Caco-2 (cell line): ENCODE data around the gene CEP192. TPM values are rescaled to one million over a fixed set of nuclear protein-coding genes. Genes with fewer than 3 reads are reported as not detected.

Experiments
- BruUV-seq: library from RNA; stranded (reverse); fragments of 400-500 nt; replicated peaks from 2 replicates; lab custom pipeline; 2021; lab: Mats Ljungman, UMichigan
- CTCF ChIA-PET: fragments of 300-600 bp; sonication (Branson Sonifier 250); formaldehyde crosslinking; loops from one replicate; lab custom pipeline; 2022; ENCODE audit warnings: antibody characterized with exemption; lab: Charles Lee
- POLR2A ChIA-PET: fragments of 300-600 bp; sonication (Branson Sonifier 250); formaldehyde crosslinking; loops from one replicate; lab custom pipeline; 2022; ENCODE audit warnings: antibody characterized with exemption; lab: Charles Lee
- DNase-seq, 2 experiments: peaks; one replicate each; pipeline versions ENCODE4 v3.0.0 to v3.0.0-alpha.2; 2020 to 2022
- H3K27me3 ChIP-seq: replicated peaks from 2 replicates; pipeline ENCODE4 v1.6.0; 2011; ENCODE audit warnings: low read length; ENCODE audit not compliant: control insufficient read depth, insufficient read depth
- H3K36me3 ChIP-seq: 2 replicates; pipeline ENCODE4 v1.5.1; 2011; ENCODE audit warnings: low read length; ENCODE audit not compliant: control insufficient read depth, insufficient read depth
- H3K4me1 ChIP-seq: fragments of 250-450 bp; sonication (Bioruptor Pico); 2 replicates; pipeline ENCODE4 v1.5.1; 2020; ENCODE audit warnings: mild to moderate bottlenecking
- H3K4me3 ChIP-seq: 2 replicates; pipeline ENCODE4 v1.5.1; 2011; ENCODE audit warnings: low read depth, mild to moderate bottlenecking, control low read depth, low read length
- H3K9me3 ChIP-seq: fragments of 250-450 bp; sonication (Bioruptor Pico); 2 replicates; pipeline ENCODE4 v1.5.1; 2020; ENCODE audit warnings: mild to moderate bottlenecking, moderate library complexity
- H3K27ac Mint-ChIP-seq: one replicate; pipeline ENCODE4 v1.8.0; 2022; ENCODE audit warnings: mixed read lengths; ENCODE audit not compliant: unreplicated experiment
- H3K27me3 Mint-ChIP-seq: one replicate; pipeline ENCODE4 v1.8.0; 2022; ENCODE audit warnings: mixed read lengths; ENCODE audit not compliant: insufficient read depth, unreplicated experiment
- H3K36me3 Mint-ChIP-seq: one replicate; pipeline ENCODE4 v1.8.0; 2022; ENCODE audit warnings: mild to moderate bottlenecking, mixed read lengths; ENCODE audit not compliant: insufficient read depth, unreplicated experiment
- H3K4me1 Mint-ChIP-seq: one replicate; pipeline ENCODE4 v1.8.0; 2022; ENCODE audit warnings: low read depth, mixed read lengths; ENCODE audit not compliant: unreplicated experiment
- H3K4me3 Mint-ChIP-seq: one replicate; pipeline ENCODE4 v1.8.0; 2022; ENCODE audit warnings: mild to moderate bottlenecking, moderate library complexity, mixed read lengths; ENCODE audit not compliant: unreplicated experiment
- H3K9me3 Mint-ChIP-seq: one replicate; pipeline ENCODE4 v1.8.0; 2022; ENCODE audit warnings: mixed read lengths; ENCODE audit not compliant: unreplicated experiment
- intact Hi-C: fragments of 100-400 bp; cut with micrococcal nuclease; formaldehyde crosslinking; loops from one replicate; pipeline ENCODE4 v1.10.0; 2022; ENCODE audit not compliant: unreplicated experiment
- total RNA-seq: library from RNA; stranded (reverse); gene quantifications from 2 replicates; pipeline ENCODE4 v1.2.3, GENCODE V29; 2022
- TF ChIP-seq, protein P1 (sequence below), 2 experiments: fragments of 200-600 bp in 1 of 2; IDR thresholded peaks; 1 replicate in 1 of 2; 2 replicates in 1 of 2; pipeline versions ENCODE4 v1.5.1 to v1.8.0; 2011 to 2022; ENCODE audit warnings: antibody characterized with exemption in 1 of 2, control low read depth in 1 of 2, inconsistent platforms in 1 of 2, low read depth in 1 of 2, low read length in 1 of 2, mild to moderate bottlenecking in 1 of 2, moderate library complexity in 1 of 2; ENCODE audit not compliant: insufficient read depth in 1 of 2, severe bottlenecking in 1 of 2, unreplicated experiment in 1 of 2

Gene CEP192
- total RNA-seq, 1 experiment from 2014 or later = 33.5 TPM

DNA sequence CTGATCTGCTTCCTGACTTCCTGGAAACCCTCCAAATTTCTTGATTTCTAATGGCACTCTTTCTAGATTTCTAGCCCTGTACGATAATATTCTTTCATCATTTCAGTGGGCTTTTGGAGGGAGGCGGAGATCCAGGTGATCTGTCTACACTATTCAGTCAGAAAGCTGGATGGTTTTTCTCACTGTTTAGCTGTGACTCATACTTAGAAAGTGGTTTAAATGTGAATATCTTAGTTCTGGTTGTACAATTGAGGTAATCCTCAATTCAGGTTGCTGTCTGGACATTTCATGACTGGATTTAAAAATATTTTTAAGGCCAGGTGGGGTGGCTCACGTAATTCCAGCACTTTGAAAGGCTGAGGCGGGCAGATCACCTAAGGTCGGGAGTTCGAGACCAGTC, 22.5 kb upstream of the CEP192 start:
- CTCF ChIA-PET = interaction anchor here (0.7 kb wide), 1 partner anchor 107 kb away, joined by 9 read pairs; no protein-coding TSS in a partner anchor
- no peaks in the 10 kb centered on the region for H3K4me1 Mint-ChIP-seq
- no peaks in the 10 kb centered on the region for H3K27me3 Mint-ChIP-seq
- TF ChIP-seq, protein P1, sequence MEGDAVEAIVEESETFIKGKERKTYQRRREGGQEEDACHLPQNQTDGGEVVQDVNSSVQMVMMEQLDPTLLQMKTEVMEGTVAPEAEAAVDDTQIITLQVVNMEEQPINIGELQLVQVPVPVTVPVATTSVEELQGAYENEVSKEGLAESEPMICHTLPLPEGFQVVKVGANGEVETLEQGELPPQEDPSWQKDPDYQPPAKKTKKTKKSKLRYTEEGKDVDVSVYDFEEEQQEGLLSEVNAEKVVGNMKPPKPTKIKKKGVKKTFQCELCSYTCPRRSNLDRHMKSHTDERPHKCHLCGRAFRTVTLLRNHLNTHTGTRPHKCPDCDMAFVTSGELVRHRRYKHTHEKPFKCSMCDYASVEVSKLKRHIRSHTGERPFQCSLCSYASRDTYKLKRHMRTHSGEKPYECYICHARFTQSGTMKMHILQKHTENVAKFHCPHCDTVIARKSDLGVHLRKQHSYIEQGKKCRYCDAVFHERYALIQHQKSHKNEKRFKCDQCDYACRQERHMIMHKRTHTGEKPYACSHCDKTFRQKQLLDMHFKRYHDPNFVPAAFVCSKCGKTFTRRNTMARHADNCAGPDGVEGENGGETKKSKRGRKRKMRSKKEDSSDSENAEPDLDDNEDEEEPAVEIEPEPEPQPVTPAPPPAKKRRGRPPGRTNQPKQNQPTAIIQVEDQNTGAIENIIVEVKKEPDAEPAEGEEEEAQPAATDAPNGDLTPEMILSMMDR (IDR thresholded peaks at IDR 0.05; ENCODE audit: insufficient read depth in 1 of 2, low read depth in 1 of 2, low read length in 1 of 2, severe bottlenecking in 1 of 2, unreplicated experiment in 1 of 2) = no peak
- POLR2A ChIA-PET = no interaction called here
- DNase-seq = no peak
- no peak overlapping the region for H3K4me3 Mint-ChIP-seq
- no peak overlapping the region for H3K4me3 ChIP-seq
- no TSS peak for BruUV-seq
- no peaks in the 10 kb centered on the region for H3K27me3 ChIP-seq
- H3K4me1 ChIP-seq = no peaks in the 10 kb centered on the region
- peaks cover 2% of the 10 kb centered on the region; the same call in 1 of the 2 replicates for H3K36me3 ChIP-seq
- no peak overlapping the region for H3K27ac Mint-ChIP-seq
- H3K36me3 Mint-ChIP-seq = peaks cover 90% of the 10 kb centered on the region
- no peaks in the 10 kb centered on the region for H3K9me3 ChIP-seq
- H3K9me3 Mint-ChIP-seq = no peaks in the 10 kb centered on the region
- intact Hi-C loops = no loop called here

DNA sequence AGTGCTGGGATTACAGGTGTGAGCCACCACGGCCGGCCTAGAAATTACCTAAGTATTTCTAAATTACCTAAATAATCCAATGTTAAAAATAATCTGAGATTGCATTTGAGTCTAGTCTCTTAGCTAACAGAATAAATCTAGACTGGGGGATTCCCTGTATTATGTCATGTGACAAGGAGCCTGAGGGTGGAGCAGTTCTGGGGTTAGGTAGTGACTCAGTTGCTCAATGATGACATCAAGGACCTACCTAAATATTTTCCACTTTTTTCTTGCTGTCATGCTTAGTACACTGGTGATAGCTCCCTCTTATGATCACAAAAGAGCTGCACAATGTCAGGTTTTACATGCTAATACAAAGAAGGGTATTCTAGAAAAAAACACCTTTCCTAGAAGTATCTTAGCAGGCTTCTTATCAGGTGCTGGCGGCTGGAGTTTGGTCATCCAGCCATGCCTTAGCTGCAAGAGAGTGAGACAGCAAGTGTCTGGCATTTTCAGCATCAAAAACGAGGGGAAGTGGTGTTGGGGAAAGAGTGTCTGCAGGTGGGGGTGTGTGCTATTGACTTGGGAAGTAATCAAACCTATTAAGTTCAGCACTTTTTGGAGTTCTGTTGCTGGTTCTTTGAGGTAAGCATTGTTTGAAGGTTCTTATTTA, 17.5 kb upstream of the CEP192 start:
- DNase-seq = no peak
- no TSS peak for BruUV-seq
- no peaks in the 10 kb centered on the region for H3K27me3 ChIP-seq
- POLR2A ChIA-PET = interaction anchor here (0.6 kb wide), 1 partner anchor 10 kb away, joined by 4 read pairs; no protein-coding TSS in a partner anchor
- Mint-ChIP-seq H3K4me1 (peaks cover 14% of the 10 kb centered on the region), H3K36me3 (peaks cover 85% of the 10 kb centered on the region), H3K4me3 (no peak overlapping the region), H3K27me3 (no peaks in the 10 kb centered on the region), H3K9me3 (no peaks in the 10 kb centered on the region), H3K27ac (no peak overlapping the region)
- no peaks in the 10 kb centered on the region for H3K4me1 ChIP-seq
- intact Hi-C loops = no loop called here
- H3K36me3 ChIP-seq = peaks cover 2% of the 10 kb centered on the region
- no peaks in the 10 kb centered on the region for H3K9me3 ChIP-seq
- CTCF ChIA-PET = no interaction called here
- H3K4me3 ChIP-seq = no peak overlapping the region
- TF ChIP-seq, protein P1 (IDR thresholded peaks at IDR 0.05; ENCODE audit: insufficient read depth in 1 of 2, low read depth in 1 of 2, low read length in 1 of 2, severe bottlenecking in 1 of 2, unreplicated experiment in 1 of 2) = no peak

DNA sequence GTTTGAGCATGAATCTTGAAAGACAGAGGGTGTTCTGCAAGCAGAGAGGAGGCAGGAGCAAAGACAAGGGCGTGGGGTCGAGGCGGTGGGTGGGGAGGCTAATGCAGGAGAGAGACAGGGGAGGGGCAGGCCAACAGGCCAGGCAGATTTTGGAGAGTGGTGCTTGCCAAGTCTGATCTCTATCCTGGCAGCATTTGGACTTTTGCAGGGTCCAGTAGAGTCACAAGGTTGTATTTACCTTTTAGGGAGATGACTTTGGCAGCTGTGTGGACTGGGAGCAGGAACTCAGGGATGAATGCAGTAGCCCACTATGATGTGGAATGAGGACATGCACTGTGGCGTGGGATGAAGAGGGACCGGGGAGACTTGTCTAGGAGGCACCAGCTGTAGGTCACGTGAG, 15.7 kb upstream of the CEP192 start:
- H3K4me1 ChIP-seq = no peaks in the 10 kb centered on the region
- peaks cover 2% of the 10 kb centered on the region for H3K36me3 ChIP-seq
- Mint-ChIP-seq H3K27me3 (no peaks in the 10 kb centered on the region), H3K27ac (no peak overlapping the region), H3K4me3 (no peak overlapping the region), H3K4me1 (peaks cover 14% of the 10 kb centered on the region), H3K36me3 (peaks cover 73% of the 10 kb centered on the region), H3K9me3 (no peaks in the 10 kb centered on the region)
- ChIA-PET POLR2A (no interaction called here), CTCF (no interaction called here)
- no peak for DNase-seq
- no peaks in the 10 kb centered on the region for H3K9me3 ChIP-seq
- intact Hi-C loops = no loop called here
- TF ChIP-seq, protein P1 (IDR thresholded peaks at IDR 0.05; ENCODE audit: insufficient read depth in 1 of 2, low read depth in 1 of 2, low read length in 1 of 2, severe bottlenecking in 1 of 2, unreplicated experiment in 1 of 2) = no peak
- no TSS peak for BruUV-seq
- H3K27me3 ChIP-seq = no peaks in the 10 kb centered on the region
- no peak overlapping the region for H3K4me3 ChIP-seq
